ENCODE results near the gene CACNA1B. TPM values are rescaled to one million over a fixed set of nuclear protein-coding genes. Genes with fewer than 3 reads are reported as not detected.

CACNA1B gene
- polyA plus RNA-seq, 1 donor, result 1.3 TPM

- no peak for DNase-seq
Measured at GRCh38 chr9:137968235-137968634, 90.7 kb downstream of the CACNA1B start.

DNA sequence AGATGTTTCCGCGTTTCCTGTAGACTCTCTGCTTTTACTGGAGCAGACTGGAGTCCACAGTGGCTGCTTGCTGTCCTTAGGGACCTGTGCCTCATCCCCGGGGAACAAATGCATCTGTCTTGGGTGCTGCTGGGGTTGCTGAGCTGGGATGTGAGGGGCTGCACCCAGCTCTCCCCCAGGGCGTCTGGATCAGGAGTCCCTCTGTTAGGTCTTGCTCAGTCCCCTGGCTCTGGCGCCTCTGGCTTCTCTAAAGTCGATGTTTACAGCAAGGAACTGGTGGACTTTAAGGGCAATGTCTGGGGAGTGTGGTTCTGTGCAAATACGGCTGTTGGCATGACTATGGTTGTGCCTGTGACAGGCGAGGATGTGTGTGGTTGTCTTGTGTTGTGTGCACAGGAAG, 91.4 kb downstream of the CACNA1B start:
- no peak for DNase-seq

DNA sequence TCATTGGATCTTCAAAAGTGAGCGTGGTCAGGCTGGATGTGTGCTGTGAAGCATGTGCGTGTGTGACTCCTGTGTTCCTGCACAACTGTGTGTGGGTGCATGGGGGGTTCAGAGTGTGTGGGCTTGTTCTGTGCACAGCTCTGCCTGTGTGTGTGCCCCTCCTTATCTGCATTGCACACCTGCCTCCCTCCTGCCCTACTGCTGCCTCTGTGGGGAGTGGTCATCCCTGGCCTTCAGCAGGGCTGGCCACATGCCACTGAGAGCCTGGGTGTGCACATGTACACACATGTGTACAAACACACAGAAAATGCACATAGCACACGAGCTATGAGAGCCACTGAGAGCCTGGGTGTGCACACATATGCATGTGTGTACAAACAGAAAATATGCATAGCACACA, 92.1 kb downstream of the CACNA1B start:
- no peak for DNase-seq

DNA sequence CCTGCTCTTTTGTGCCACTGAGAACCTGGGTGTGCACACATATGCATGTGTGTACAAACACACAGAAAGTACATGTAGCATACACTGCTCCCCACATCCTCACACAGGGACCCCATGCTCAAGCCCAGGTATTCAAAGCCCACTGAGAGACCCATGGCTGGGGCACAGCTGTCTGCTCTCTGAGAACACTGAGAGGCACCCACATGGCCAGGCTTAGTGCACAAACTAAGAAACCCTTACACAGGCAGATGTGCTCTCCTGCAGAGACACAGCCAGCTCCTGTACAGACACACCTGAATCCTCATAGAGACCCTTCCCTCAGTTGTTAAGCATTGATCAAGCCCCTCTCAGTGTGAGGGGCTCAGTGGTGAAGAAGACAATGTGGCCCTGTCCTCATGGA, 92.5 kb downstream of the CACNA1B start:
- no peak for DNase-seq

GRCh38 chr9:137970686-137971476, 93.3 kb downstream of the CACNA1B start:
- no peak for DNase-seq

DNA sequence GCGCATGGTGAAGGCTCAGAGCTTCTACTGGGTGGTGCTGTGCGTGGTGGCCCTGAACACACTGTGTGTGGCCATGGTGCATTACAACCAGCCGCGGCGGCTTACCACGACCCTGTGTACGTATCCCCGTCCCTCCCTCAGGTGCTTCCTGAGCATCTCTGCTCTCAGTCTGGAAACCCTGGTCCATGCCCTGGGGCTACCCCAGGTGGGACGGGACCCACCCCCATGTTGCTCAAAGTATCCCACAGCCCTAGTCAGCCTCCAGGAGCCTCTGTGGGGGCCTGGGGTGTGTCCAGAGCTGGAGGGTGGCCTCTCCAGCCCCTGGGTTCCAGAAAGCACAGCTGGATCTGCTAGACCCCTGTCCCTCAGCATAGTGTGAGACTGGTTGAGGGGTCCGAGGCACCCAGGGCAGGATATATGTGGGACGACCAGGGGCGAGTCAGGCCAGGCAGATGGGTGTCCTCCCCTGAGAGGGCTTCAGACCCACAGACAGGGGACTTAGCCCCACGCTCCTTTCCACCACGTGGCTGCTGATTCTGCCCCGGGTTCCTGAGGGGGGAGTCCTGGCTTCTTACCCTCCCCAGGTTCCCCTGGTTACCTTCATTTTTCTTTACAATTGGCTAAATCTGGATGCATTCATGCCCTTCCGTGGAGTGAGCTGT, 94.0 kb downstream of the CACNA1B start:
- DNase-seq, result no peak

- no peak for DNase-seq
Measured at GRCh38 chr9:137972355-137972987, 94.9 kb downstream of the CACNA1B start.

DNA sequence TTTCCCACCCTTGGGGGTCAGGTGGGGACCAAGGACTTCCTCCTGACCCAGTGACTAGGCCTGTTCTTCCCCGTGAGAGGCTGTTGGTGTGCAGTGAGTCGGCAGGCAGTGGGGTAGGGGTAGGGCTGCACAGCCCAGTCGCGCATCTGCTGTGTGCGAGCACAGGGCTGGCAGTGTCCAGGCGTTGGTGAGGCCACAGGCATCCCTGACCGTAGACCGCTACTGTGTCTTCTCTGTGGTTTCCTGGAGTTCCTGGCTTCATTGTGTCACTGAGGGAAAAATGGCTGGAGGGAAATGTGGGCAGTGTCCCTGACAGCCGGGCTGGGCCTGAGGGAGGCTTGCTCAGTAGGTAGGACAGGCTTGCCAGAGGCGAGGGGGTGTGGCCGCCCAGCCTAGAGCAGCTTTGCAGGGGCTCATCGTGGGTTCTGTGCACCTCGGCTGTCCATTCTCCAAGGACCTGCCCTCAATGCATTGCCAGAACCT, 95.4 kb downstream of the CACNA1B start:
- no peak for DNase-seq

GRCh38 chr9:137973829-137974416, 96.3 kb downstream of the CACNA1B start:
- no peak for DNase-seq

DNA sequence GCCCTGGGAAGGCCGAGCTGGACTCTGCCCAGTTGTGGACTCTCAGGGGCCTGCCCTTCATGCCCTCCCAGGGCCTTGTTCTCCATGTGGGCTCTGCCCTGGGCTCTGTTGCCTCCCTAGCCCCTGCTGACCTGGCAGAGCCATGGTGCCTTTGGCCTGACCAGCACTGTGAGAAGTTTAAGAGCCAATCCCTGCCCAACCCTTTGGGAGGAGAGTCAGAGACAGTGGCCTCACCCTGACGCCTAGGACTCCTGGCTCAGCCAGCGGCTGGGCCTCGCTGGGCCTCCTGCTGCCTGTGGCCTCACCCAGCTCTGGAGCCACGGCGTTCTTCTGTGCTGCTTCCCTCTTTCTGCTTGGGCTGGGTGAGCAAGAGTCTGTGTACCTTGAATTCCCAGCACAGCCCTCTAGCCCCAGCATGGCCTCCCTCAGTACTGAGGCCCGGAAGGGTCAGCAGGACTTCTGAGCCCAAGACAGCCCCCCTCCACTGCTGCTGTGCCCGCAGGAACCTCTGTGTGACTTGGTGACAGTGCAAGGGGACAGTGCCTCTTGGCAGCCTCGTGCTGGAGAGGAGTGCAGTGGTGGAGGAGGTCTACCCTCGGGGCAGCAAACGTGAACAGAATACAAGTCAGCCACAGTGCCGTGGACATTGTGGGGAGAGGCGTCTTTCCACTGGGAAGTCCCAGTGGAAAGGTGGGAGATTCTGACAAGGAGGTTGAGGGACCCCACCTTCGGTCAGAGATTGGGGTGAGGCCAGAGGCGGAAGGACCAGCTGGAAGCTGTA, 97.4 kb downstream of the CACNA1B start:
- DNase-seq, result no peak

- DNase-seq, result no peak
Measured at GRCh38 chr9:137975527-137975913, 97.9 kb downstream of the CACNA1B start.

DNA sequence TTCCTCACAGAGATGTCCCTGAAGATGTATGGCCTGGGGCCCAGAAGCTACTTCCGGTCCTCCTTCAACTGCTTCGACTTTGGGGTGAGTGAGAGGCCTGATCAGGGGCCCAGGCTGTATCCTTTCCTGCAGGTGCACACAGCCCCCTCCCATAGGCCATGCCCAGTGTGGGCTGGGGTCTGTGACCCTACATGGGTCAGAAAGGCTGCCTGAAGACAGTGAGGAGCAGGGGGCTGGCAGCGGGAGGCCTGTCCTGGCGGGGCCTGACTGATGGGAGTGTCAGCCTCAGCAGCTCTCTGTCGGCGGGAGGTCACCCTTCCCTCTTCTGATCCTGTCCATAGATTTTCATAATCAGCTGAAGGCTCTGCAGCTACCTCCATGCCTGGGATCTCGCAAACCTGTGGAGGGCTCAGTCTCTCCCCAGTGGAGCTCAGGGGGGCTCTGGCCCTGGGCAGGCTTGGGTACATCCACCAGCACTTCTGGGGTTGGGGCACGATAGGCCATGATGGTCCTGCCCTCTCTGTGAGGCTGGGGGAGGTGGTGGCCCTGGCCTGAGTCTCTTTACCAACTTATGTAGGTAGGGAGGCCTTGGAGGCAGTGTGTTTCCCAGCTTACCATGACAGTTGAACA, 98.5 kb downstream of the CACNA1B start:
- no peak for DNase-seq

- DNase-seq, result no peak
Measured at GRCh38 chr9:137977571-137978261, 100.1 kb downstream of the CACNA1B start.

DNA sequence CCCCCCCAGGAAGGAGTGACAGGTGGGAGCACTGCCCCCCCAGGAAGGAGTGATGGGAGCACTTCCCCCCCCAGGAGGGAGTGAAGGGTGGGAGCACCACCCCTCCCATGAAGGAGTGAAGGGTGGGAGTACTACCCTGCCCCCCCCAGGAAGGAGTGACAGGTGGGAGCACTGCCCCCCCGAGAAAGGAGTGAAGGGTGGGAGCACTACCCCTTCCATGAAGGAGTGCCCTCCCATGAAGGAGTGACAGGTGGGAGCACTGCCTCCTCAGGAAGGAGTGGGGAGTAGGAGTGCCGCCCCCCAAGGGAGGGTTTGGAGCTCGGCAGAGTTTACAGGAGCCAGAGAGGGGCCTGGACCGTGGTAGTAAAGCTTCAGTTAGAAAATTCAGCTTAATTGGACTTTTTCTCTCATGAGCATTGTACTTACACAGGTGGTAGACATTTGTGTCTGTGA, 100.7 kb downstream of the CACNA1B start:
- no peak for DNase-seq

- DNase-seq, result no peak
Measured at GRCh38 chr9:137982200-137982599, 104.6 kb downstream of the CACNA1B start.

DNA sequence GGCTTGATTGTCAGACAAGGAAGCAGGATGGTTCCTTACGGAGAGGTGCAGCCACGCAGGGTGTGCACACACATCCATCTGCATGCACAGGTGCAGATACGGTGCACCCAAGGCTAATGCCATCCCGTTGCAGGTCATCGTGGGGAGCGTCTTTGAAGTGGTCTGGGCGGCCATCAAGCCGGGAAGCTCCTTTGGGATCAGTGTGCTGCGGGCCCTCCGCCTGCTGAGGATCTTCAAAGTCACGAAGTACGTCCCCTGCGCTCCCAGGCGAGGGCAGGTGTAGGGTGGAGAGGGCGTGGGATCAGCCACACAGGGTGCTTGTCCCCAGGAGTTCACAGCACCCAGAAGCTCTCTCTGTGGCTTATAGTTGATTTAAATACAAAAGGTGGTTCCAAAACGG, 106.4 kb downstream of the CACNA1B start:
- no peak for DNase-seq

DNA sequence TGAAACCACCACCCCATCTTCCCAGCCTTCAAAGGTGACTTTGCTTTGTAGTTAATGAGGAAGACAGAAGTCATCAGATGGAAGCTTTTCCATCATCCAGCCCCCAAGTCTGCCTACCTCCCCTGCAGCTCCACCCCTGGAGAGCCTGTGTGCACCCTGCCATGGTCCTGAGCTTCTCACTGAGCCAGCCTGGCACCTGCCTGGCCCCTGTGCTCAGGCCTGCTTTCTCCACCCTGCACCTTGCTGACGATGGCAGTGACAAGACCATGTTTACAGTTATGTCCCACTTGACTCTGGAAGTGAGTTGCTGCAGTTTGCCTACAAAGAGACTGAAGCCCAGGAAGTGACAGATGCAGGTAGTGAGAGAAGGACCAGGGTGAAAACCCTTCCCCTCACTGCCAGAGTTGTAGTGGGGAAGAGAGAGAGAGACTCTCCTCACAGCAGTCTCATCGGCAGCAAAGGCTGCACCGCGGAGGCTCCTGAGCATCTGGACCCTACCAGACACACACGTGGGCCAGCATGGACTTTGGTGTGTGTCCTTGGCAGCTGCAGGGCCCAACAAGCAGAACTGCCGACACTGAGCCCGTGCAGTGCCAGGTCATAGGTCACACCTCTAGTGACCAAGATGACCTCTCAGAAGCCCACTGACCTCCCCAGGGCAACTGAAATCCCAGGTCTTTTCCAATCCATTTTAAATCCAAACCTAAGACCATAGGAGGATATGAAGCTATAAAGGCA, 107.1 kb downstream of the CACNA1B start:
- no peak for DNase-seq

DNA sequence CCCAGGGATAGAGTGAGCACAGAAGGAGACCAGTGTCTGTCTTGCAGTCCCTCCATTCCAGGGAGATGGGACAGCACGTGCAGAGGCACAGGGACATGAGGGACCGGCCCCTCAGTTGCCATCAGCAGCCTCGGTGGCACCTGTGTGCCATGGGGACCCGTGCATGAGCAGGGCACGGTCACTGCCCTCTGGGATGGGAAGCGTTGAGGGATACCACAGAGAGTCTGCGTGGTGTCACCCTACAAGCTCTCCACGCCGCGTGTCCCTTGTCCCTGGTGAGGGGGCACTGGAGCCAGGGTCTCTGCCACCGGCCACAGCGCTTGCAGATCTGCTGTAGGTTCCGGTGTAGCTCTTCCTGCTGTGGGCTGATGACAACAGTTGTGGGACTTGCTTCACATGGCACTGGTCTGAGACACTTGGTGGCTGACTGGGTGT, 108.1 kb downstream of the CACNA1B start:
- no peak for DNase-seq

GRCh38 chr9:137986268-137987099, 108.9 kb downstream of the CACNA1B start:
- no peak for DNase-seq
